ENCODE data around the gene MRPL33. TPM values are rescaled to one million over a fixed set of nuclear protein-coding genes. Genes with fewer than 3 reads are reported as not detected.

The MRPL33 gene
- total and polyA plus RNA-seq, 2 of the 13 experiments (the other 11 are each of a cell fraction or from before 2014, with no cell fraction given): 69.7 to 218 TPM

DNA sequence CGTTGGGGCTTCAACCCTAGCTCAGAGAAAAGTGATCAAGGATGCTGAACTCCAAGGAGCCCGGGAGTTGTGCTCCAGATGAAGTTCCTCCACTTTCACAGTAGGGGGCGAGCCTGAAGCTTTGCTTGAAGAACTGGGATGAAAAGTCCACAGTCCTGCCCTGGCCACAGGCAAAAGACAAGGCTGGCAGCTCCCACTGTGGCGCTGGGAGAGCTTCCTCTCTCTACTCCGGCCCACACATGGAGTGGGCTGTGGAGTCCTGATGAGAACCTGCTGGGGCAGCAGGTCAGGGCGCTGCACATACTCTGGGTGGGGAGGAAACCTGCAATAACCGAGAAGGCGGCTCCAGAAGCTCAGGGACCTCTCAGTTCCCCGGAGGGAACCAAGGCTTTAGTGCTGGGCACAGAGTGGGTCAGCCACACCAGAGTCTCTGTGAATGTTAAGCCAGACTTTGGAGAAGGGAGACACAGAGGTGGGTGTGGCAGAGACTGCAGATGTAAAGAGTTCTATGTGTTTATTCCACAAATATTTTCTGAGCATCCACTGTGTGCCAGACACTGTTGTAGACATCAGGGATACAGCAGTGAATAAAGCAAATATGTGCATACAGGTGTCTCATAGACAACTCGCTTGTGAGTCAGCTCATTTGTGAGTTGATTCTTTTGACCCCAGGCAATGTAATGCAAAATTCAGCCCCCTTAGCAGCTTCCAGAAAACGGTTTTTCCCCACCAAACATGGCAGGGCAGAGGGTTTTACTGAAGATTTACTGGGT is 48.0 kb upstream of the MRPL33 start (continued):
- TF ChIP-seq, protein P1, sequence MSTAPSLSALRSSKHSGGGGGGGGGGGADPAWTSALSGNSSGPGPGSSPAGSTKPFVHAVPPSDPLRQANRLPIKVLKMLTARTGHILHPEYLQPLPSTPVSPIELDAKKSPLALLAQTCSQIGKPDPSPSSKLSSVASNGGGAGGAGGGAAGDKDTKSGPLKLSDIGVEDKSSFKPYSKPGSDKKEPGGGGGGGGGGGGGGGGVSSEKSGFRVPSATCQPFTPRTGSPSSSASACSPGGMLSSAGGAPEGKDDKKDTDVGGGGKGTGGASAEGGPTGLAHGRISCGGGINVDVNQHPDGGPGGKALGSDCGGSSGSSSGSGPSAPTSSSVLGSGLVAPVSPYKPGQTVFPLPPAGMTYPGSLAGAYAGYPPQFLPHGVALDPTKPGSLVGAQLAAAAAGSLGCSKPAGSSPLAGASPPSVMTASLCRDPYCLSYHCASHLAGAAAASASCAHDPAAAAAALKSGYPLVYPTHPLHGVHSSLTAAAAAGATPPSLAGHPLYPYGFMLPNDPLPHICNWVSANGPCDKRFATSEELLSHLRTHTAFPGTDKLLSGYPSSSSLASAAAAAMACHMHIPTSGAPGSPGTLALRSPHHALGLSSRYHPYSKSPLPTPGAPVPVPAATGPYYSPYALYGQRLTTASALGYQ (CRISPR knock-in tag; IDR thresholded peaks at IDR 0.05): no peak
- TF ChIP-seq ZBTB20 (CRISPR knock-in tag; IDR thresholded peaks at IDR 0.05; ENCODE audit: borderline replicate concordance, low read depth): 0 out of 2 replicates have a peak, but pooled peaks have one; percentile 8
- 0 out of 2 replicates have a peak, but pooled peaks have one; percentile 35 for TF ChIP-seq KAT8 (CRISPR knock-in tag; IDR thresholded peaks at IDR 0.05)
- TF ChIP-seq, protein P2, sequence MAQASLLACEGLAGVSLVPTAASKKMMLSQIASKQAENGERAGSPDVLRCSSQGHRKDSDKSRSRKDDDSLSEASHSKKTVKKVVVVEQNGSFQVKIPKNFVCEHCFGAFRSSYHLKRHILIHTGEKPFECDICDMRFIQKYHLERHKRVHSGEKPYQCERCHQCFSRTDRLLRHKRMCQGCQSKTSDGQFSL (CRISPR knock-in tag; IDR thresholded peaks at IDR 0.05): no peak
- peak; percentile 22; the same call in 1 of the 2 replicates for TF ChIP-seq MIER3 (CRISPR knock-in tag; IDR thresholded peaks at IDR 0.05; ENCODE audit: borderline replicate concordance)
- 0 out of 2 replicates have a peak, but pooled peaks have one; percentile 46 for TF ChIP-seq SALL2 (CRISPR knock-in tag; IDR thresholded peaks at IDR 0.05)
- TF ChIP-seq KAT7 (CRISPR knock-in tag; IDR thresholded peaks at IDR 0.05; ENCODE audit: borderline replicate concordance): 0 out of 2 replicates have a peak, but pooled peaks have one; percentile 59
- TF ChIP-seq RARA (CRISPR knock-in tag; IDR thresholded peaks at IDR 0.05): 0 out of 2 replicates have a peak, but pooled peaks have one; percentile 18
- TF ChIP-seq ZNF124 (CRISPR knock-in tag; IDR thresholded peaks at IDR 0.05): 0 out of 2 replicates have a peak, but pooled peaks have one; percentile 54
- no peak for TF ChIP-seq POLR2AphosphoS5 (IDR thresholded peaks at IDR 0.05; ENCODE audit: low read depth, low read length)
- TF ChIP-seq ZSCAN9 (CRISPR knock-in tag; IDR thresholded peaks at IDR 0.05; ENCODE audit: borderline replicate concordance): peak; percentile 77; the same call in 1 of the 2 replicates
- TF ChIP-seq ZNF556 (CRISPR knock-in tag; IDR thresholded peaks at IDR 0.05; ENCODE audit: borderline replicate concordance): no peak
- TF ChIP-seq TCF7 (IDR thresholded peaks at IDR 0.05; ENCODE audit: low read depth): no peak
- TF ChIP-seq NBN (conservative IDR thresholded peaks at IDR 0.05): no peak
- peak; percentile 36; the same call in 1 of the 2 replicates for TF ChIP-seq FOXO1 (CRISPR knock-in tag; IDR thresholded peaks at IDR 0.05)
- 0 out of 2 replicates have a peak, but pooled peaks have one; percentile 43 for TF ChIP-seq ZNF782 (CRISPR knock-in tag; IDR thresholded peaks at IDR 0.05; ENCODE audit: borderline replicate concordance)
- no peak for TF ChIP-seq EZH2 (conservative IDR thresholded peaks at IDR 0.05; ENCODE audit: low read depth, low read length)
- TF ChIP-seq HOXA7 (CRISPR knock-in tag; IDR thresholded peaks at IDR 0.05): no peak
- TF ChIP-seq, protein P3, sequence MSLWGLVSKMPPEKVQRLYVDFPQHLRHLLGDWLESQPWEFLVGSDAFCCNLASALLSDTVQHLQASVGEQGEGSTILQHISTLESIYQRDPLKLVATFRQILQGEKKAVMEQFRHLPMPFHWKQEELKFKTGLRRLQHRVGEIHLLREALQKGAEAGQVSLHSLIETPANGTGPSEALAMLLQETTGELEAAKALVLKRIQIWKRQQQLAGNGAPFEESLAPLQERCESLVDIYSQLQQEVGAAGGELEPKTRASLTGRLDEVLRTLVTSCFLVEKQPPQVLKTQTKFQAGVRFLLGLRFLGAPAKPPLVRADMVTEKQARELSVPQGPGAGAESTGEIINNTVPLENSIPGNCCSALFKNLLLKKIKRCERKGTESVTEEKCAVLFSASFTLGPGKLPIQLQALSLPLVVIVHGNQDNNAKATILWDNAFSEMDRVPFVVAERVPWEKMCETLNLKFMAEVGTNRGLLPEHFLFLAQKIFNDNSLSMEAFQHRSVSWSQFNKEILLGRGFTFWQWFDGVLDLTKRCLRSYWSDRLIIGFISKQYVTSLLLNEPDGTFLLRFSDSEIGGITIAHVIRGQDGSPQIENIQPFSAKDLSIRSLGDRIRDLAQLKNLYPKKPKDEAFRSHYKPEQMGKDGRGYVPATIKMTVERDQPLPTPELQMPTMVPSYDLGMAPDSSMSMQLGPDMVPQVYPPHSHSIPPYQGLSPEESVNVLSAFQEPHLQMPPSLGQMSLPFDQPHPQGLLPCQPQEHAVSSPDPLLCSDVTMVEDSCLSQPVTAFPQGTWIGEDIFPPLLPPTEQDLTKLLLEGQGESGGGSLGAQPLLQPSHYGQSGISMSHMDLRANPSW (CRISPR knock-in tag; IDR thresholded peaks at IDR 0.05; ENCODE audit: borderline replicate concordance): peak; percentile 53; the same call in 1 of the 2 replicates
- no peak for TF ChIP-seq NFIC (IDR thresholded peaks at IDR 0.05; ENCODE audit: low read length)
- peak; percentile 32 for TF ChIP-seq KLF15 (CRISPR knock-in tag; IDR thresholded peaks at IDR 0.05; ENCODE audit: borderline replicate concordance)
- TF ChIP-seq POLR2G (IDR thresholded peaks at IDR 0.05; ENCODE audit: low read depth, low read length): peak; percentile 38; the same call in 1 of the 2 replicates
- TF ChIP-seq NFYB (CRISPR knock-in tag; IDR thresholded peaks at IDR 0.05): no peak
- TF ChIP-seq ZNF367 (CRISPR knock-in tag; IDR thresholded peaks at IDR 0.05; ENCODE audit: borderline replicate concordance): no peak
- peak; percentile 63; the same call in 1 of the 2 replicates for TF ChIP-seq NFKBIZ (CRISPR knock-in tag; IDR thresholded peaks at IDR 0.05)
